K562 (cell line): ENCODE data around the gene RFESD. TPM values are rescaled to one million over a fixed set of nuclear protein-coding genes. Genes with fewer than 3 reads are reported as not detected.

Experiments used
- FOXA3 ChIP-seq, 2 experiments: fragments of 450-650 bp in 1 of 2; sonication (generic) in 1 of 2; formaldehyde crosslinking; IDR thresholded peaks in 1 of 2; conservative IDR thresholded peaks in 1 of 2; 2 replicates each; pipeline versions ENCODE4 v1.4.0 to v1.8.0; 2020 to 2022; ENCODE audit warnings: mild to moderate bottlenecking in 2 of 2, missing genetic modification reagents in 1 of 2
- MLLT1 ChIP-seq, 2 experiments: fragments of 450-650 bp; IDR thresholded peaks; 2 replicates each; pipeline ENCODE4 v1.6.1; 2016
- REST ChIP-seq, 2 experiments: fragments of 450-650 bp; formaldehyde crosslinking in 1 of 2; IDR thresholded peaks; 2 replicates each; pipeline versions ENCODE4 v1.4.0 to v1.6.1; 2014 to 2020; ENCODE audit warnings: mild to moderate bottlenecking in 2 of 2, borderline replicate concordance in 1 of 2, low read depth in 1 of 2
- ZNF197 ChIP-seq: fragments of 200-800 bp; sonication (Bioruptor generic); IDR thresholded peaks from 2 replicates; pipeline ENCODE4 v1.6.1; 2016; ENCODE audit warnings: low read depth, missing genetic modification characterization, missing compliant biosample characterization
- polyA plus RNA-seq, 8 experiments: library from polyadenylated mRNA; depleted of rRNA in 4 of 8; stranded (reverse) in 5 of 8; unstranded in 3 of 8; fragments of >200 nt; fragmentation: Nextera tagmentation in 2 of 8; fragmentation: Illumina TruSeq in 1 of 8; extraction: Ambion mirVana in 2 of 8; extraction: Trizol in 1 of 8; gene quantifications; 2 replicates each; pipeline versions ENCODE4 v1.2.1 to v1.2.3, GENCODE V29; 2011 to 2014; ENCODE audit warnings: inconsistent platforms in 1 of 8, missing spikeins in 1 of 8
- total RNA-seq, 7 experiments: library from RNA; depleted of rRNA in 6 of 7; stranded (reverse); fragments of >200 nt in 6 of 7; fragmentation: Illumina TruSeq in 2 of 7; extraction: Trizol in 2 of 7; gene quantifications; 2 replicates each; pipeline versions ENCODE4 v1.2.1 to v1.2.3, GENCODE V29; 2011 to 2021; ENCODE audit warnings: low replicate concordance in 1 of 7
- TF ChIP-seq, protein P1 (sequence below): sonication (generic); formaldehyde crosslinking; IDR thresholded peaks from 2 replicates; pipeline ENCODE4 v1.8.1; 2023; ENCODE audit warnings: mild to moderate bottlenecking, missing genetic modification reagents, moderate library complexity

The RFESD gene
- total and polyA plus RNA-seq, 9 of the 15 experiments (the other 6 are each of a cell fraction or from before 2014, with no cell fraction given): 62.3 to 600 (median 140) TPM

- no peak; the same call in 1 of the 2 replicates for TF ChIP-seq REST (IDR thresholded peaks at IDR 0.05; ENCODE audit: borderline replicate concordance)
- no peak for TF ChIP-seq REST (CRISPR knock-in tag; IDR thresholded peaks at IDR 0.05; ENCODE audit: low read depth)
- TF ChIP-seq MLLT1 (IDR thresholded peaks at IDR 0.05): no peak
- TF ChIP-seq, protein P1, sequence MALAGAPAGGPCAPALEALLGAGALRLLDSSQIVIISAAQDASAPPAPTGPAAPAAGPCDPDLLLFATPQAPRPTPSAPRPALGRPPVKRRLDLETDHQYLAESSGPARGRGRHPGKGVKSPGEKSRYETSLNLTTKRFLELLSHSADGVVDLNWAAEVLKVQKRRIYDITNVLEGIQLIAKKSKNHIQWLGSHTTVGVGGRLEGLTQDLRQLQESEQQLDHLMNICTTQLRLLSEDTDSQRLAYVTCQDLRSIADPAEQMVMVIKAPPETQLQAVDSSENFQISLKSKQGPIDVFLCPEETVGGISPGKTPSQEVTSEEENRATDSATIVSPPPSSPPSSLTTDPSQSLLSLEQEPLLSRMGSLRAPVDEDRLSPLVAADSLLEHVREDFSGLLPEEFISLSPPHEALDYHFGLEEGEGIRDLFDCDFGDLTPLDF (CRISPR knock-in tag): no peak
- no peak for TF ChIP-seq ZNF197 (CRISPR knock-in tag)
- TF ChIP-seq FOXA3 (CRISPR knock-in tag; conservative IDR thresholded peaks at IDR 0.05 in 1 of 2, IDR thresholded peaks at IDR 0.05 in 1 of 2): no peak
These were observed 23.4 kb downstream of the RFESD start (continued) for GRCh38 chr5:95669985-95670384.
